Mononuclear cell (primary cell): Measurements from ENCODE around the gene CALU. TPM values are rescaled to one million over a fixed set of nuclear protein-coding genes. Genes with fewer than 3 reads are reported as not detected.

Source experiments
- total RNA-seq: library from RNA; depleted of rRNA; stranded (reverse); fragments of >200 nt; gene quantifications from one replicate; pipeline ENCODE4 v1.2.3, GENCODE V29; 2012

The CALU gene
- total RNA-seq, 1 donor, result 39.9 TPM

Other genes with a start within 250 kb of the CALU start
- 0.52 TPM for gene GARIN1A, start 67.1 kb upstream of the CALU start, total RNA-seq
- gene OPN1SW, start 36.4 kb downstream of the CALU start, total RNA-seq, result not detected
- gene CCDC136, start 52.6 kb downstream of the CALU start, total RNA-seq, result 1.3 TPM
- under 0.01 TPM for gene FLNC, start 91.0 kb downstream of the CALU start, total RNA-seq
- gene ATP6V1F, start 123.5 kb downstream of the CALU start, total RNA-seq, result 87.9 TPM
- 0.10 TPM for gene KCP, start 171.3 kb downstream of the CALU start, total RNA-seq
- 26.7 TPM for gene IRF5, start 198.6 kb downstream of the CALU start, total RNA-seq